OCI-LY1 (cell line): ENCODE results near the gene PDE11A.

Experiments used
- CTCF ChIP-seq: fragments of 200-600 bp; sonication (generic), shearing (Covaris generic); IDR thresholded peaks from 2 replicates; pipeline ENCODE4 v1.5.1; 2017; ENCODE audit warnings: mild to moderate bottlenecking, antibody characterized with exemption, low read length, moderate library complexity, mixed read lengths
- EZH2 ChIP-seq: fragments of 200-600 bp; sonication (generic), shearing (Covaris generic); IDR thresholded peaks from 2 replicates; pipeline ENCODE4 v1.8.0; 2017; ENCODE audit warnings: borderline replicate concordance, mixed run types, mild to moderate bottlenecking, antibody characterized with exemption, low read length, moderate library complexity, mixed read lengths

- TF ChIP-seq CTCF (no peak), EZH2 (no peak)
These were observed 453.1 kb downstream of the PDE11A start for GRCh38 chr2:177619461-177619860.
